ENCODE results near the gene KATNAL1. TPM values are rescaled to one million over a fixed set of nuclear protein-coding genes. Genes with fewer than 3 reads are reported as not detected.

Gene KATNAL1
- polyA plus RNA-seq, 3 donors = 0.49 to 1.2 (median 1.0) TPM

DNA sequence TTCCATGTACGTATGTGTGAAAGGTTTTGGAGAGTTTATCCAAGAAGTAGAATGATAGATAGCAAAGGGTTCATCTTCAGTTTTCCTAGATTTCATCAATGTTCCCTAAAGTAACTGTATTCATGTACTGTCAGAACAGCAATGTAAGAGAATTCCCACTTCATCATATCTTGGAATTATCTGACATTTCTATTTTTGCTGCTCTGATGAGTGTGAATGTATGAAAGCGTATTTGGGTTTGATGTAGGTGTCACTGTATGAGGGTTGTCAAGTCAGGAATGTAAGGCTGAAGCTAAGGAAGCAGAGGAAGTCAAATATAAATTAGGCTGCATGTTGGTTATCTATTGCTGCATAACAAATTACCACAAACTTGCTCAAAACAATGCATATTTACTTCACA is 7.2 kb upstream of the KATNAL1 start:
- Histone ChIP-seq H3K27ac (ENCODE audit: low read depth in 1 of 2, low read length in 2 of 2) (no peak overlapping the region), H4K20me1 (ENCODE audit: insufficient read depth, low read length) (no peaks in the 10 kb centered on the region), H3K9ac (ENCODE audit: insufficient read depth, low read length, poor library complexity, severe bottlenecking) (no peak overlapping the region), H3K36me3 (replicated peaks in 1 of 2; ENCODE audit: control insufficient read depth in 1 of 2, insufficient read depth in 2 of 2, low read length in 2 of 2) (no peaks in the 10 kb centered on the region), H3K4me1 (ENCODE audit: control insufficient read depth in 1 of 2, insufficient read depth in 2 of 2, low read length in 2 of 2) (peaks cover 25 to 36% of the 10 kb centered on the region in 2 donors), H3K27me3 (ENCODE audit: control insufficient read depth in 2 of 2, insufficient read depth in 2 of 2, low read length in 2 of 2) (no peaks in the 10 kb centered on the region), H2AFZ (ENCODE audit: insufficient read depth, low read depth, low read length, poor library complexity, severe bottlenecking) (no peak overlapping the region), H3K4me3 (replicated peaks in 1 of 3; ENCODE audit: low read depth in 2 of 3, low read length in 3 of 3) (no peak overlapping the region), H3K9me3 (replicated peaks in 1 of 2; ENCODE audit: control insufficient read depth in 1 of 2, insufficient read depth in 1 of 2, low read length in 2 of 2) (no peaks in the 10 kb centered on the region), H3K4me2 (replicated peaks; ENCODE audit: extremely low read depth, low read length, poor library complexity, severe bottlenecking) (no peak overlapping the region), H3K79me2 (ENCODE audit: insufficient read depth, low read length) (no peaks in the 10 kb centered on the region)
- no CpG with 5 or more reads among the region's 2 CpGs for WGBS (ENCODE audit: insufficient coverage)
- Mint-ChIP-seq H3K27ac (no peak overlapping the region), H3K27me3 (ENCODE audit: low read depth in 3 of 3) (peaks cover 0 to 2% (median 0%) of the 10 kb centered on the region in 3 donors), H3K36me3 (no peaks in the 10 kb centered on the region), H3K4me1 (peaks cover 4% of the 10 kb centered on the region), H3K9me3 (no peaks in the 10 kb centered on the region), H3K4me3 (no peak overlapping the region)
- no peak for DNase-seq
- TF ChIP-seq, protein P1, sequence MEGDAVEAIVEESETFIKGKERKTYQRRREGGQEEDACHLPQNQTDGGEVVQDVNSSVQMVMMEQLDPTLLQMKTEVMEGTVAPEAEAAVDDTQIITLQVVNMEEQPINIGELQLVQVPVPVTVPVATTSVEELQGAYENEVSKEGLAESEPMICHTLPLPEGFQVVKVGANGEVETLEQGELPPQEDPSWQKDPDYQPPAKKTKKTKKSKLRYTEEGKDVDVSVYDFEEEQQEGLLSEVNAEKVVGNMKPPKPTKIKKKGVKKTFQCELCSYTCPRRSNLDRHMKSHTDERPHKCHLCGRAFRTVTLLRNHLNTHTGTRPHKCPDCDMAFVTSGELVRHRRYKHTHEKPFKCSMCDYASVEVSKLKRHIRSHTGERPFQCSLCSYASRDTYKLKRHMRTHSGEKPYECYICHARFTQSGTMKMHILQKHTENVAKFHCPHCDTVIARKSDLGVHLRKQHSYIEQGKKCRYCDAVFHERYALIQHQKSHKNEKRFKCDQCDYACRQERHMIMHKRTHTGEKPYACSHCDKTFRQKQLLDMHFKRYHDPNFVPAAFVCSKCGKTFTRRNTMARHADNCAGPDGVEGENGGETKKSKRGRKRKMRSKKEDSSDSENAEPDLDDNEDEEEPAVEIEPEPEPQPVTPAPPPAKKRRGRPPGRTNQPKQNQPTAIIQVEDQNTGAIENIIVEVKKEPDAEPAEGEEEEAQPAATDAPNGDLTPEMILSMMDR (IDR thresholded peaks at IDR 0.05) = no peak
- intact Hi-C loops (cut with micrococcal nuclease) = no loop called here

DNA sequence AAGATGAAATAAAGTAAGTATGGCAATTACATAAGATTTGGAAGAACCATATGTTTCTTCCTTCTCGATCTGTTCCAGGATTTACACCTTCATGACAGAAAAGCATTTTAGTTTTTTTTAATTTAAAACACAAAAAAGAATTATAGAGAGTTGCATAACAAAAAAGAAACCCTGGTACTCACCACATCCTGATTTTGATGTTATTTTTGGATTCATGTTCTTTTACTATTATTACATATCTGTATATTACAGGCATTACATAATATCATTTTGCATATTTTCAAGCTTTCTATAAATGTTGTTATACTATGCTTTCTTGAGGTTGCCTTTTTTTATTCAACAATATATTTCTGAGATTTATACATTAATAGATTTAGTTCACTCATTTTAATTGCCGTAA is 6.7 kb upstream of the KATNAL1 start:
- TF ChIP-seq, protein P1 (IDR thresholded peaks at IDR 0.05) = no peak
- no CpG with 5 or more reads among the region's 2 CpGs for WGBS (ENCODE audit: insufficient coverage)
- Mint-ChIP-seq H3K36me3 (no peaks in the 10 kb centered on the region), H3K4me3 (no peak overlapping the region), H3K27me3 (ENCODE audit: low read depth in 3 of 3) (peaks cover 0 to 2% (median 0%) of the 10 kb centered on the region in 3 donors), H3K27ac (no peak overlapping the region), H3K4me1 (peaks cover 6% of the 10 kb centered on the region), H3K9me3 (no peaks in the 10 kb centered on the region)
- H3K9me3 ChIP-seq (replicated peaks in 1 of 2; ENCODE audit: control insufficient read depth in 1 of 2, insufficient read depth in 1 of 2, low read length in 2 of 2) = no peaks in the 10 kb centered on the region
- DNase-seq = no peak
- no peak overlapping the region for H3K4me2 ChIP-seq (replicated peaks; ENCODE audit: extremely low read depth, low read length, poor library complexity, severe bottlenecking)
- H3K36me3 ChIP-seq (replicated peaks in 1 of 2; ENCODE audit: control insufficient read depth in 1 of 2, insufficient read depth in 2 of 2, low read length in 2 of 2) = no peaks in the 10 kb centered on the region
- no peak overlapping the region for H3K9ac ChIP-seq (ENCODE audit: insufficient read depth, low read length, poor library complexity, severe bottlenecking)
- no peaks in the 10 kb centered on the region for H3K79me2 ChIP-seq (ENCODE audit: insufficient read depth, low read length)
- H3K4me3 ChIP-seq (replicated peaks in 1 of 3; ENCODE audit: low read depth in 2 of 3, low read length in 3 of 3) = no peak overlapping the region
- intact Hi-C loops (cut with micrococcal nuclease) = no loop called here
- H4K20me1 ChIP-seq (ENCODE audit: insufficient read depth, low read length) = no peaks in the 10 kb centered on the region
- peaks cover 25 to 36% of the 10 kb centered on the region in 2 donors for H3K4me1 ChIP-seq (ENCODE audit: control insufficient read depth in 1 of 2, insufficient read depth in 2 of 2, low read length in 2 of 2)
- no peaks in the 10 kb centered on the region for H3K27me3 ChIP-seq (ENCODE audit: control insufficient read depth in 2 of 2, insufficient read depth in 2 of 2, low read length in 2 of 2)
- H2AFZ ChIP-seq (ENCODE audit: insufficient read depth, low read depth, low read length, poor library complexity, severe bottlenecking) = no peak overlapping the region
- no peak overlapping the region for H3K27ac ChIP-seq (ENCODE audit: low read depth in 1 of 2, low read length in 2 of 2)

Data from CD14-positive monocyte (primary cell).